HUES6 (cell line): Measurements from ENCODE around the gene AFF3.

Source experiments
- H3K27ac ChIP-seq: 2 replicates; pipeline ENCODE4 v1.7.0; 2013; ENCODE audit warnings: low read depth, mild to moderate bottlenecking, low read length, inconsistent platforms
- H3K27me3 ChIP-seq: 2 replicates; pipeline ENCODE4 v1.6.1; 2013; ENCODE audit warnings: low read length; ENCODE audit not compliant: control insufficient read depth, insufficient read depth
- H3K36me3 ChIP-seq: 2 replicates; pipeline ENCODE4 v1.6.1; 2013; ENCODE audit warnings: low read length; ENCODE audit not compliant: control insufficient read depth, insufficient read depth
- H3K4me1 ChIP-seq: 2 replicates; pipeline ENCODE4 v1.6.1; 2013; ENCODE audit warnings: low read length; ENCODE audit not compliant: control insufficient read depth, insufficient read depth
- H3K4me3 ChIP-seq: 2 replicates; pipeline ENCODE4 v1.5.1; 2013; ENCODE audit warnings: low read depth, low read length
- H3K9ac ChIP-seq: one replicate; pipeline ENCODE4 v1.6.1; 2013; ENCODE audit warnings: mild to moderate bottlenecking, low read length
- H3K9me3 ChIP-seq: 2 replicates; pipeline ENCODE4 v1.6.1; 2013; ENCODE audit warnings: low read depth, low read length; ENCODE audit not compliant: control insufficient read depth, insufficient read depth

AFF3 gene

DNA sequence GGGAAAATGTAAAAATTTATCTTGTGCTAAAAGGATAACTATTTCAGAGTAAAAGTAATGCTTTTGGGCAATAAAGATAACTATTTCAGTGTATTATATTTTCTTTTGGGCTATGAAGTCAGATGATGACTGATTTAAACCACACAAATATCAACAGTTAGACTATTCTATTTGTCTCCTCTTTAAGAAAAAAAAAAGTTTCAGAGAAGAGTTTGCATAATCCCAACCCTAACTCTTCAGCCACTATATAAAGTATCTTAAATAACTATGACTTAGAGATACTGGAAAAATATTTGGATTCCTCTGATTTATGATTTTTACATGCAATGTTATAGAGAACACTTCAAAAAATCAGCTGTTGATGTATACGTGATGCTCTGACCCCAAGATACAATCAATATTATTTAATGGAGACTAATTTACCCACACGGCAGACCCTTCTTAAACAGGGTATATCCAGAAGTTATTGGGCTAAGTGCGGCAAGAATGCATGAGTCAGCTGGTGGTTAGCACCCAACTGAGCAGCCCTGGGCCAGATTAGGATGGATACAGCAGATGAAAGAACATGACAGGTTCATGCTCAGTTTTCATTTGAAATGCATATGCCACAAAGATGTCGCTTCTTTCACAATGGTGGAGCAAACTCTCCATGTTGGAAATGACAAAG lies 279.0 kb downstream of the AFF3 start:
- no peaks in the 10 kb centered on the region for H3K9me3 ChIP-seq
- no peaks in the 10 kb centered on the region for H3K36me3 ChIP-seq
- H3K9ac ChIP-seq, result no peak overlapping the region
- H3K27me3 ChIP-seq, result no peaks in the 10 kb centered on the region
- H3K4me1 ChIP-seq, result no peaks in the 10 kb centered on the region
- H3K27ac ChIP-seq, result no peak overlapping the region
- no peak overlapping the region for H3K4me3 ChIP-seq

DNA sequence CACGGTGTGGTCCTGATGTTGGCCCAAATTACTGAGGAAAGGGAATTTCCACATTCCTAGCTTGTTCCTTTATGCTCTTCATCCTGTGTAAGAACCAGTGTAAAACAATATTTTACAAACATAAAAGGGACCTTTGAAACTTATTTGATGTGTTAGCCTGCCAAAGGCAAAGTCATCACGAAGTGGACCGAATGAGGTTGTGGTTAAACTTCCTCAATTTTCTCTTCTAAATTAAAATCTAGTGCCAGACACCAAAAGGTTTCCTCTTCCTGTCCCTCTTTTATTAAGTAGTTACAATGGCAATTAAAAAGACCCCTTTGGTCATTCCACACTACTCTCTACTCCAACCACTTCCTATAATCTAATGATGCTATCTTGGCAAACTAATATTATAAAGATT lies 279.8 kb downstream of the AFF3 start:
- no peaks in the 10 kb centered on the region for H3K27me3 ChIP-seq
- H3K9ac ChIP-seq, result no peak overlapping the region
- no peaks in the 10 kb centered on the region for H3K9me3 ChIP-seq
- no peaks in the 10 kb centered on the region for H3K36me3 ChIP-seq
- no peaks in the 10 kb centered on the region for H3K4me1 ChIP-seq
- no peak overlapping the region for H3K27ac ChIP-seq
- no peak overlapping the region for H3K4me3 ChIP-seq

DNA sequence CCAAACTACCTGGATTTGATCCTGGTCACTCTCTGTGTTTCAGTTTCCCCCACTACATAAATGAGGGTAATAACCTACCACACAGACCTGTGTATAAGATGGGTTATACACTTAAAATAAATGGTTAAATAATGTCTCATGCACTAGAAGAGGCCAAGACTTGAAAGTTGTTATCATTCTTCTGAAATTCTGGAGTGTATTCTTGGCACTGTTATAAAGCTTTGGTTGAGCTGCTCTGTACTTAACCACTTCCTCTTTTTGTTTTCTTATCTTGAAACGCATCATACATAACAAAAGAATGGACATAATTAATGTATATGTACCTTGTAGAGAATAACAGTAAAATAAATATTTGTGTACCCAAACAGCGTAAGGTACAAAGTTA lies 281.0 kb downstream of the AFF3 start:
- no peak overlapping the region for H3K27ac ChIP-seq

DNA sequence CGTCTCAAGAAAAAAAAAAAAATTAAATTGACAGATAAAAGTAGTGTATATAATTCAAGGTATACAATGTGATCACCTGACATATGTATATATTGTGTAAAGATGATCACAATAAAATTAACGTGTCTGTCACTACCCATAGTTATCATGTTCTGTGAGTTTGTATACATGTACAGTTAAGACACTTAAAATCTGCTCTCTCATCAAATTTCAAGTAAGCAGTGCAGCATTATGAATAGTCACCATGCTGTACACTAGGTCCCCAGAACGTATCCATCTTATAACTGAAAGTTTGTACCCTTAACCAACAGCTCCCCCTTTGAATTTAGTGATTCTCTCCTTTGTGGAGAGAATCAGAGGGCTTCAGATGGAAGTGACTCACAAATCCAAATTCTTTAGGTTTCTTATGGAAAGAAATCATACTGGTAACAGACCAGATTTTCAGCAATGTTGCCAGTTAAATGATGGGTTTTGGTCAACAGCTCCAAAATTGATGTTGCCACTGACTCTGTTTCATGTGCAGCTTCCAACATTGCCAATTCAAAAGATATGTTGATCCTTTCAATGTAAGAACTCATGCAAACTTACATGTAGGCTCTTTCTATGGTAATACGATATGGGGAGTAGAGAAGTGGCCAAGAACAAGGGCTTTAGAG lies 281.5 kb downstream of the AFF3 start:
- no peaks in the 10 kb centered on the region for H3K4me1 ChIP-seq
- H3K9me3 ChIP-seq, result no peaks in the 10 kb centered on the region
- no peak overlapping the region for H3K27ac ChIP-seq
- H3K4me3 ChIP-seq, result no peak overlapping the region
- no peaks in the 10 kb centered on the region for H3K27me3 ChIP-seq
- H3K36me3 ChIP-seq, result no peaks in the 10 kb centered on the region
- no peak overlapping the region for H3K9ac ChIP-seq

More for the DNA sequence above, 281.0 kb downstream of the AFF3 start:
- H3K9ac ChIP-seq, result no peak overlapping the region
- H3K4me1 ChIP-seq, result no peaks in the 10 kb centered on the region
- H3K27me3 ChIP-seq, result no peaks in the 10 kb centered on the region
- H3K36me3 ChIP-seq, result no peaks in the 10 kb centered on the region
- H3K9me3 ChIP-seq, result no peaks in the 10 kb centered on the region
- H3K4me3 ChIP-seq, result no peak overlapping the region

GRCh38 chr2:99858951-99859596 lies 283.3 kb downstream of the AFF3 start:
- no peak overlapping the region for H3K4me3 ChIP-seq
- H3K27ac ChIP-seq, result no peak overlapping the region
- no peak overlapping the region for H3K9ac ChIP-seq
- H3K9me3 ChIP-seq, result no peaks in the 10 kb centered on the region
- H3K4me1 ChIP-seq, result no peaks in the 10 kb centered on the region
- H3K36me3 ChIP-seq, result no peaks in the 10 kb centered on the region
- H3K27me3 ChIP-seq, result no peaks in the 10 kb centered on the region

DNA sequence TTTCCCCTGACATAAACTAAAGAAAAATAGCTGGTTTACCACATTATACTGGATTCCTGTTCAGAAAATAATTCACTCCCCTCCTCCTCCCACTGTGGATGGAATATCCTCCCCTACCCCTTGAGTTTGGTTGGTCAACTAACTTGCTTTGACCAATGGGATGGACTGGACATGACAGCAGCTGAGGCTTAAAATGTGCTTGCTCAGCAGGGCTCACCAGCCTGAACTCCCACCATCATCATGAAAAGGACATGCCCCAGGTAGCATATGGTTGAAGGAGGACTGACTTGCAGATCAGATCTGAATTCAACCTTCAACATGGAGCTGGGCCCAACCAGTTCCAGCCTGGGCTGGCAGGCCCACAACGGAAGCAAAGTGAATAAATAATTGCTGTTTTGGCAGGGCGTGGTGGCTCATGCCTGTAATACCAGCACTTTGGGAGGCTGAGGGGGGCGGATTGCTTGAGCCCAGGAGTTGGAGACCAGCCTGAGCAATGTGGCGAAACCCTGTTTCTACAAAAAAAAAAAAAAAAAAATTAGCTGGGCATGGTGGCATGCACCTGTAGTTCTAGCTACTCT lies 284.4 kb downstream of the AFF3 start:
- no peak overlapping the region for H3K4me3 ChIP-seq
- H3K9me3 ChIP-seq, result no peaks in the 10 kb centered on the region
- no peaks in the 10 kb centered on the region for H3K36me3 ChIP-seq
- no peak overlapping the region for H3K27ac ChIP-seq
- no peaks in the 10 kb centered on the region for H3K4me1 ChIP-seq
- no peak overlapping the region for H3K9ac ChIP-seq
- H3K27me3 ChIP-seq, result no peaks in the 10 kb centered on the region

GRCh38 chr2:99857372-99857771 lies 285.0 kb downstream of the AFF3 start:
- no peaks in the 10 kb centered on the region for H3K27me3 ChIP-seq
- H3K4me1 ChIP-seq, result no peaks in the 10 kb centered on the region
- no peak overlapping the region for H3K27ac ChIP-seq
- H3K9me3 ChIP-seq, result no peaks in the 10 kb centered on the region
- H3K9ac ChIP-seq, result no peak overlapping the region
- no peak overlapping the region for H3K4me3 ChIP-seq
- H3K36me3 ChIP-seq, result no peaks in the 10 kb centered on the region

DNA sequence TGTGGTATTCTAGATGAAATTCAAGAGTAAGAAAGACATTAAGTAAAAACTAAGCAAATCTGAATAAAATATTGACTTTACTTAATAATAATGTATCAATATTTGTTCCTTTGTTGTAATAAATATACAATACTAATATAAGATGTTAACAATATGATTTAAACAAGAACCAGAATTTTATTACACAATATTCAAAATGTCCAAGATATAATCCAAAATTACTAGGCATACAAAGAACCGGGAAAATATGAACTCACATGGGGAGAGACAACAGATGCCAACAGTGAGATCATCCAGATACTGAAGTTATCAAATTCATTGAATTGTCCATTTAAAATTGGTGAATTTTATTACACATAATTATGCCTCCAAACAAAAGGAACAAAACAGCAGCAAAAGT lies 286.3 kb downstream of the AFF3 start:
- Histone ChIP-seq H3K27ac (no peak overlapping the region), H3K4me3 (no peak overlapping the region), H3K36me3 (no peaks in the 10 kb centered on the region), H3K9ac (no peak overlapping the region), H3K9me3 (no peaks in the 10 kb centered on the region), H3K27me3 (no peaks in the 10 kb centered on the region), H3K4me1 (no peaks in the 10 kb centered on the region)

DNA sequence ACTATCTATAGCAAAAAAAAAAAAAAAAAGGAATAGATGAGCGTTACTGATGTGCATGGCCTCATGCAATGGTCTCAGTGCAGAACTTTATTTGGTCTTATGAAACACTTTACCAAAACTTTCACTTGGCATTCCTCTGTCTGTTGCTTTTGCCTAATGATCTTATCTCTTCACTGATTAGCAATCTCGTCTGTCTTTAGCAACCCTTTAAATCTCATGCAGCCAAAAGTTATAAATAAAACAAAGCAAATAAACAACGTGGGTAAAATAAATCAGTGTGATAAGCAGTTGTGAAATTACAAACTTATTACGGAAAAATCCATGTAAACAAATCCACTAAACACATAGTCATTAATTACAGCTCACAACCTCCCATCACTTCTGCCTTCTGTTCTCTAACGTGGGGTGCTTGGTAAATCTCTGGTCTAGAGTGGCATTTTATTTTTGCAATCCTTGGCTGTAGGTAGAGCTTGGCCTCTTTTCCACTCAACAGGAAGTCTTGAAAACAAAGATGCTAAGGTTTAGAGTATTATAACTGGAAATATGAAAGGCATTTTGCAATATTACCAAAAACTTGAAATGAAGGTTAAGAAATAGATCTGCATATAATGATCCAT lies 288.0 kb downstream of the AFF3 start:
- no peaks in the 10 kb centered on the region for H3K27me3 ChIP-seq
- no peaks in the 10 kb centered on the region for H3K4me1 ChIP-seq
- H3K4me3 ChIP-seq, result no peak overlapping the region
- H3K36me3 ChIP-seq, result no peaks in the 10 kb centered on the region
- no peak overlapping the region for H3K27ac ChIP-seq
- H3K9ac ChIP-seq, result no peak overlapping the region
- H3K9me3 ChIP-seq, result no peaks in the 10 kb centered on the region

GRCh38 chr2:99852956-99853355 lies 289.4 kb downstream of the AFF3 start:
- Histone ChIP-seq H3K36me3 (no peaks in the 10 kb centered on the region), H3K4me1 (no peaks in the 10 kb centered on the region), H3K9me3 (no peaks in the 10 kb centered on the region), H3K9ac (no peak overlapping the region), H3K27ac (no peak overlapping the region), H3K4me3 (no peak overlapping the region), H3K27me3 (no peaks in the 10 kb centered on the region)
